DND-41 (cell line): ENCODE results near the gene TACR1.

Source experiments
- ATAC-seq: fragments of 200-7000 bp; cut with Tn5 transposase; 3 replicates; pipeline ENCODE4 v1.9.1; 2021; ENCODE audit warnings: low read depth; ENCODE audit not compliant: insufficient read depth
- DNase-seq: peaks from one replicate; pipeline ENCODE4 v3.0.0-alpha.2; 2020
- H2AFZ ChIP-seq: 2 replicates; pipeline ENCODE4 v1.6.0; 2012; ENCODE audit warnings: low read depth, low read length
- H3K27ac ChIP-seq: 2 replicates; pipeline ENCODE4 v1.5.1; 2012; ENCODE audit warnings: low read length, inconsistent platforms
- H3K27me3 ChIP-seq: fragments of 200-600 bp; sonication (generic); 2 replicates; pipeline ENCODE4 v1.6.0; 2012; ENCODE audit warnings: low read length, mild to moderate bottlenecking, inconsistent platforms; ENCODE audit not compliant: insufficient read depth, poor library complexity
- H3K36me3 ChIP-seq: 2 replicates; pipeline ENCODE4 v1.5.1; 2012; ENCODE audit warnings: low read length, inconsistent platforms; ENCODE audit not compliant: insufficient read depth
- H3K4me1 ChIP-seq: 2 replicates; pipeline ENCODE4 v1.5.1; 2012; ENCODE audit warnings: mild to moderate bottlenecking, low read length; ENCODE audit not compliant: insufficient read depth
- H3K4me2 ChIP-seq: 2 replicates; pipeline ENCODE4 v1.6.0; 2012; ENCODE audit warnings: mild to moderate bottlenecking, moderate library complexity, low read length, inconsistent platforms; ENCODE audit not compliant: insufficient read depth
- H3K4me3 ChIP-seq, 2 experiments: fragments of 200-600 bp in 1 of 2; shearing (Covaris generic) in 1 of 2; 2 replicates each; pipeline ENCODE4 v1.5.1; 2012 to 2016; ENCODE audit warnings: inconsistent platforms in 2 of 2, low read length in 2 of 2, mild to moderate bottlenecking in 2 of 2, low read depth in 1 of 2, moderate library complexity in 1 of 2
- H3K79me2 ChIP-seq: 2 replicates; pipeline ENCODE4 v1.6.0; 2012; ENCODE audit warnings: low read length, inconsistent platforms; ENCODE audit not compliant: insufficient read depth
- H3K9ac ChIP-seq: 2 replicates; pipeline ENCODE4 v1.6.0; 2012; ENCODE audit warnings: low read depth, mild to moderate bottlenecking, inconsistent platforms, low read length, moderate library complexity
- H3K9me3 ChIP-seq: 2 replicates; pipeline ENCODE4 v1.5.1; 2012; ENCODE audit warnings: low read length, moderate library complexity, mild to moderate bottlenecking, inconsistent platforms; ENCODE audit not compliant: insufficient read depth, severe bottlenecking
- H4K20me1 ChIP-seq: 2 replicates; pipeline ENCODE4 v1.6.0; 2012; ENCODE audit warnings: low read length; ENCODE audit not compliant: insufficient read depth
- CTCF ChIP-seq: IDR thresholded peaks from 2 replicates; pipeline ENCODE4 v1.5.1; 2012; ENCODE audit warnings: borderline replicate concordance, low read length, moderate library complexity, mild to moderate bottlenecking; ENCODE audit not compliant: poor library complexity, severe bottlenecking; ENCODE audit errors: extremely low read depth
- EZH2 ChIP-seq: IDR thresholded peaks from 3 replicates; pipeline ENCODE4 v1.6.1; 2012; ENCODE audit warnings: borderline replicate concordance, low read depth, mild to moderate bottlenecking, moderate library complexity, low read length, inconsistent platforms; ENCODE audit not compliant: severe bottlenecking

TACR1 gene

DNA sequence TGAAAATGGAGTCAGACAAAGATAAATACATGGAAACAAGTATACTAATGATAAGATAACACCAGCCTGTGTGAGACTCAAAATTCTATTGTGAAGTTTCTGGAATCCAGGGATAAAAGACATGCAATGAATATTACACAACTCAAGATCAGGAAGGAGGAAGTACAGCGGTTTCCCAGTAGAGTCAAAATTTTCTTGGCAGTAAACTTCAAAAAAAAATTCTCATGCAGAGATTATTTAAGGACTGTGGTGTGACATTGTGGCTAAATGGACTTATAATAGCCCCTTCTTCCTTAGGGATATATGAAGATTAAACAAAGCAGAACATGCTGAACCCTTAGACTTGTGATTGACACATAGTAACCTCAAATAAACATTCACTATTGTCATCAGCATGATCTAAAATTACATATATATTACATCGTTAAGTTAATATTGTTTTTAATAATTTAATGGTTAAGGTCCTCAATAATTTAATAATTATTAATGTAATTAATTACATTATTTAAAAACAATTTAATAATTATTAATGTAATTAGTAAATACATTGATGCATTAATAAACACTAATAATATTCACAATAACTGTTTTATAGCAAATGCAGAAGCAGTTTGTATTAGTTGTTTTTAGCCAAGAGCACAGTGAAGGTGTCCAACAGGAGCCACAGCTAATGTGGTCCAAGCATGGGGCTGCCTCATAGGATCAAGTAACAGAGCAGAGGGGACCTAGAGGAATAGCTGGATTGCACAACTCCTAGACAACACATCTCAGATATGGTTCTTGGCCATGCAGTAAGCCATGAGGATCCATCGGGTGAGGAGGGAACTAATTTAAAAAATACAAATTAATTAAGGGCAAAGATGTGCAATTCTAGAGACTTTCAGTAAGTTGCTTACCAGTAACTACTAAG is 163.6 kb downstream of the TACR1 start:
- no peaks in the 10 kb centered on the region for H3K79me2 ChIP-seq
- no peak overlapping the region for H3K4me2 ChIP-seq
- H2AFZ ChIP-seq: no peak overlapping the region
- no peak for DNase-seq
- TF ChIP-seq CTCF: no peak
- TF ChIP-seq EZH2: no peak
- H3K27me3 ChIP-seq: no peaks in the 10 kb centered on the region
- no peak for ATAC-seq
- H3K36me3 ChIP-seq: no peaks in the 10 kb centered on the region
- no peaks in the 10 kb centered on the region for H4K20me1 ChIP-seq
- no peak overlapping the region for H3K9ac ChIP-seq
- no peak overlapping the region for H3K4me3 ChIP-seq
- peaks cover 9% of the 10 kb centered on the region for H3K4me1 ChIP-seq
- H3K9me3 ChIP-seq: no peaks in the 10 kb centered on the region
- H3K27ac ChIP-seq: no peak overlapping the region

DNA sequence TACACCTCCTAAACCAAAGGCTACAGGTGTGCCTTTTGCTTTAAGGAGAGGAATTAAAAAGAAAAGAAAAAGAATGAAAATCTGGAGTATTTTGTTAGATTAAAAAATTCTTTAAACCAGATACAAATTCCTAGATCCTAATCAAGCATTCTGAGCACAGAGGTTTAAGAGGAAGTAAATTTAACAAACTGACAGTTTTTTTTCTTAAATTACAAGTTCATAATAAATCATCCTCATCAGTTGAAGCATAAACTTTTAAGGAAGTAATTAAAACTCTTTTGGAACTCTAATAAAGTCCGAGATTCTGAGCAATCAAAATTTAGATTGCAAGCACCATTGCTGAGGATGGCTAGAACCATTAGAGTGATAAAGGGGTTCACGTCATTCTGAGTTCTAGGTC is 165.8 kb downstream of the TACR1 start:
- no peak for TF ChIP-seq EZH2
- TF ChIP-seq CTCF: no peak
- DNase-seq (no peak), ATAC-seq (no peak)
- no peak overlapping the region for H3K27ac ChIP-seq
- no peak overlapping the region for H3K4me3 ChIP-seq
- no peaks in the 10 kb centered on the region for H4K20me1 ChIP-seq
- H3K27me3 ChIP-seq: no peaks in the 10 kb centered on the region
- no peak overlapping the region for H3K4me2 ChIP-seq
- no peaks in the 10 kb centered on the region for H3K79me2 ChIP-seq
- no peak overlapping the region for H2AFZ ChIP-seq
- H3K9me3 ChIP-seq: no peaks in the 10 kb centered on the region
- no peak overlapping the region for H3K9ac ChIP-seq
- H3K36me3 ChIP-seq: no peaks in the 10 kb centered on the region
- H3K4me1 ChIP-seq: peaks cover 9% of the 10 kb centered on the region

GRCh38 chr2:75031906-75032803 is 167.2 kb downstream of the TACR1 start:
- no peak overlapping the region for H3K4me2 ChIP-seq
- no peaks in the 10 kb centered on the region for H4K20me1 ChIP-seq
- H3K27ac ChIP-seq: peak overlapping the region; percentile 51; the same call in 1 of the 2 replicates
- H3K36me3 ChIP-seq: no peaks in the 10 kb centered on the region
- peaks cover 9% of the 10 kb centered on the region for H3K4me1 ChIP-seq
- DNase-seq (no peak), ATAC-seq (peak; percentile 86)
- peak overlapping the region; percentile 45 for H2AFZ ChIP-seq
- H3K4me3 ChIP-seq: no peak overlapping the region
- no peak for TF ChIP-seq CTCF
- TF ChIP-seq EZH2: no peak
- no peak overlapping the region for H3K9ac ChIP-seq
- H3K79me2 ChIP-seq: no peaks in the 10 kb centered on the region
- H3K27me3 ChIP-seq: no peaks in the 10 kb centered on the region
- H3K9me3 ChIP-seq: no peaks in the 10 kb centered on the region
